Sigmoid colon (tissue), 4 donors: ENCODE measurements around the gene GUCY1A2.

ENCODE experiments used
- EP300 ChIP-seq, 4 donors: sonication (generic); formaldehyde crosslinking; IDR thresholded peaks; one replicate each; pipeline ENCODE4 v1.6.1; 2017; ENCODE audit warnings: antibody characterized with exemption in 4 of 4
- POLR2A ChIP-seq, 2 donors: fragments of 450-650 bp; IDR thresholded peaks; one replicate each; pipeline ENCODE4 v1.6.1; 2016; ENCODE audit warnings: antibody characterized with exemption in 2 of 2, mild to moderate bottlenecking in 2 of 2, moderate library complexity in 2 of 2
- POLR2AphosphoS5 ChIP-seq, 4 donors: sonication (generic); formaldehyde crosslinking; IDR thresholded peaks; one replicate each; pipeline ENCODE4 v1.6.1; 2017; ENCODE audit warnings: antibody characterized with exemption in 4 of 4
- TF ChIP-seq, protein P1 (sequence below), 4 experiments: fragments of 450-650 bp in 3 of 4; fragments of 200-600 bp in 1 of 4; IDR thresholded peaks; one replicate each; pipeline ENCODE4 v1.5.1; 2016 to 2019; ENCODE audit warnings: antibody characterized with exemption in 4 of 4, mild to moderate bottlenecking in 3 of 4, moderate library complexity in 2 of 4

DNA sequence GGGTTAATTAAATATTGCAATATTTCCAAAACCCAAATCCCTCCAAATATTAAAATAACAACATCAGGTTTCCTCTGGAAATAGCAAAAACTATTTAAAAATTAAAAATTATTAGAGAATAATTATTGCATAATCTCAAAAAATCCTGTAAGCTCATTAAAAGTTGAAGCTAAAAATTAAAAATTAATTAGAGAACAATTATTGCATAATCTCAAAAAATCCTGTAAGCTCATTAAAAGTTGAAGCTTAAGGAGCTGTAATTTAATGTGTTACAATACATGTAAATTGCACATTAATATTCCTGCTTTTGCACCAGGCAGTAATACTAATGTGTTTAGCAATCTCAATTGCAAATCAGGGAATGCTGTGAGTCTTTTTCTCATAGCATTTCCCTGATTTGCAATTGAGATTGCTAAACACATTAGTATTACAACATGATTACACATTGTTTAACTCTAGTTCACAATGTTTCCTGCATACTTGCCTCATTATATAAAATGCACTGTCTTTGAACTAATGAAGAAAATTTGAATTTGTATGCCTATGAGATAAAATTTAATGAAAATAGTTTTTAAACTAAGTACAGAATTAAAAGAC, 247.7 kb downstream of the GUCY1A2 start:
- TF ChIP-seq, protein P1, sequence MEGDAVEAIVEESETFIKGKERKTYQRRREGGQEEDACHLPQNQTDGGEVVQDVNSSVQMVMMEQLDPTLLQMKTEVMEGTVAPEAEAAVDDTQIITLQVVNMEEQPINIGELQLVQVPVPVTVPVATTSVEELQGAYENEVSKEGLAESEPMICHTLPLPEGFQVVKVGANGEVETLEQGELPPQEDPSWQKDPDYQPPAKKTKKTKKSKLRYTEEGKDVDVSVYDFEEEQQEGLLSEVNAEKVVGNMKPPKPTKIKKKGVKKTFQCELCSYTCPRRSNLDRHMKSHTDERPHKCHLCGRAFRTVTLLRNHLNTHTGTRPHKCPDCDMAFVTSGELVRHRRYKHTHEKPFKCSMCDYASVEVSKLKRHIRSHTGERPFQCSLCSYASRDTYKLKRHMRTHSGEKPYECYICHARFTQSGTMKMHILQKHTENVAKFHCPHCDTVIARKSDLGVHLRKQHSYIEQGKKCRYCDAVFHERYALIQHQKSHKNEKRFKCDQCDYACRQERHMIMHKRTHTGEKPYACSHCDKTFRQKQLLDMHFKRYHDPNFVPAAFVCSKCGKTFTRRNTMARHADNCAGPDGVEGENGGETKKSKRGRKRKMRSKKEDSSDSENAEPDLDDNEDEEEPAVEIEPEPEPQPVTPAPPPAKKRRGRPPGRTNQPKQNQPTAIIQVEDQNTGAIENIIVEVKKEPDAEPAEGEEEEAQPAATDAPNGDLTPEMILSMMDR (IDR thresholded peaks at IDR 0.05) = no peak
- no peak for TF ChIP-seq POLR2A (IDR thresholded peaks at IDR 0.05)
- TF ChIP-seq POLR2AphosphoS5 (IDR thresholded peaks at IDR 0.05) = no peak
- TF ChIP-seq EP300 (IDR thresholded peaks at IDR 0.05) = no peak
